GM18519 (cell line): ENCODE results near the gene TLE7.

Experiments
- ATAC-seq: cut with Tn5 transposase; IDR thresholded peaks from one replicate; pipeline ENCODE4 v1.9.1; 2021; ENCODE audit warnings: mild to moderate bottlenecking, moderate library complexity; ENCODE audit not compliant: unreplicated experiment, low FRiP score

TLE7 gene

DNA sequence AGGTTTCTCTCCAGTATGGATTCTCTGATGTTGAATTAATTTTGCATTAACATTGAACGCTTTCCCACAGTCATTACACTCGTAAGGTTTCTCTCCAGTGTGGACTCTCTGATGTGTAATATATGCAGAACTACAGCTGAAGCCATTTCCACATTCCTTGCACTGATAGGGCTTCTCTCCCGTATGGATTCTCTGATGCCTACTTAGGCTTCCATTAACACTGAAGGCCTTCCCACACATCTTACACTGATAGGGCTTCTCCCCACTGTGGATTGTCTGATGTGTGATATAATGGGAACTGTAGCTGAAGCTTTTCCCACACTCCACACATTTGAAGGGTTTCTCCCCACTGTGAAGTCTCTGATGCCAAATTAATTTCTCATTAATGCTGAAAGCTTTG lies 7.2 kb upstream of the TLE7 start:
- ATAC-seq = no peak

DNA sequence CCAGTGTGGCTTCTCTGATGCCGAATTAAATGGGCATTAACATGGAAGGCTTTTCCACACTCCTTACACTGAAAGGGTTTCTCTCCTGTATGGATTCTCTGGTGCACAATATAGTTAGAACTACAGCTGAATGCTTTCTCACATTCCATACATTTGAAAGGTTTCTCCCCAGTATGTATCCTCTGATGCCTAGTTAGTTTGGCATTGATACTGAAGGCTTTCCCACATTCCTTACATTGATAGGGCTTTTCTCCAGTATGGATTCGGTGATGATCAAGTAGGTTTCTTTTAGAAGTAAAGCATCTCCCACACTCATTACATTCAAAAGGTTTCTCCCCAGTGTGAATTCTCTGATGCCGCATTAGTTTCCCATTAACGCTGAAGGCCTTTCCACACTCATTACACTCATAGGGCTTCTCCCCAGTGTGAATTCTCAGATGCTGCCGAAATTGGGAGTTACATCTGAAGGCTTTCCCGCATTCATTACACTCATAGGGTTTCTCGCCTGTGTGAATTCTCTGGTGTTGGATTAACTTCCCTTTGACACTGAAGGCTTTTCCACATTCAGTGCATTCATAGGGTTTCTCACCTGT lies 6.5 kb upstream of the TLE7 start:
- ATAC-seq = no peak

DNA sequence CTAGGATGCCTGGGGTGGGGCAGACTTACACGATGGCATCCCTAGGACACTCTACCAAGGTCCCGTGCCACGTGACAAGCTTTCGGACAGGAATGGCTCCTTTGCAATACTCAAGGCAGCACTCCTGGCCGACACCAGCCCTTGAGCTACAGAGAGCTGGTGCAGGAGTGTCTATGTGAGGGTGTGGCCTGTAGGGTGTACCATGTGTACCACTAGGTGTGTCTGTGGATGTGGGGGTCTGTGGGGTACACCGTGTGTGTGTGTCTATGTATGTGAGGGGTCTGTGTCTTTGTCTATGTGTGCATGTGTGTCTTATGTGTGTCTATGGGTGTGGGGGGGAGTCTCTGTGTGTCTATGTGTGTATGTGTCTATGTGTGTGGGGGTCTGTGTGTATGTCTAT lies 1.9 kb upstream of the TLE7 start:
- no peak for ATAC-seq

DNA sequence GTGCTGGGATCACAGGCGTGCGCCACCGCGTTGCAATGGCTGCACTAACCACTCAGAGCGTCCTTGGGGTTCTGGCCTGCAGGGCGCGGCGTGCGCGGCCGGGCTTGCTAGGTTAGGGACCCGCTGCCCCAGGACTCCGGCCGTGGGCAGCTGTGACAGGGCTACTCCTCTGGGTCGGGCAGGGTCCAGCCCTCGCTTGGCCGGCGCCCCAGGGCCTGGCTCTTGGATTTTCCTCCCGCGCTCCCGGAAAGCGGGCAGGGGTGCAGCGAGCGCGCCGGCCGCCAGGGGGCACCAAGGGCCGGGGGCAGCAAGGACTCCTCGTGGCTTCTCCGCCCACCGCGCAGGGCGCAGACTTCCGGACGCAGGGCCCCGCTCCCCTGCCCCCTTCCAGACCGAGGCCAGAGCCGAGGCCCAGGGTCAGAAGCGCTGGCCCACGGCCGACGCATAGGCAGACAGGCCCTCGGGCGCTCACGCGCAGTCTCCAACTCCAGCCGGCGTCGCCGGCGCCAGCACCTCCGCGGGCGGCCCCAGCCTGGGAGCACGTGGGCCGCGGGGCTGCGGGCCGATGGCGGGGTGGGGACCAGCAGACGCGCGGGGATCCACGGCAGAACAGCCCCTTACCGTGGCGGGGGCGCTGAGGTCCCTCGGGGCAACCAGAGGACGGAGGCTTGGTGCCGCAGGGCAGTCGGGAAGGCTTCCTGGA lies 355 bp downstream of the TLE7 start:
- ATAC-seq = no peak

DNA sequence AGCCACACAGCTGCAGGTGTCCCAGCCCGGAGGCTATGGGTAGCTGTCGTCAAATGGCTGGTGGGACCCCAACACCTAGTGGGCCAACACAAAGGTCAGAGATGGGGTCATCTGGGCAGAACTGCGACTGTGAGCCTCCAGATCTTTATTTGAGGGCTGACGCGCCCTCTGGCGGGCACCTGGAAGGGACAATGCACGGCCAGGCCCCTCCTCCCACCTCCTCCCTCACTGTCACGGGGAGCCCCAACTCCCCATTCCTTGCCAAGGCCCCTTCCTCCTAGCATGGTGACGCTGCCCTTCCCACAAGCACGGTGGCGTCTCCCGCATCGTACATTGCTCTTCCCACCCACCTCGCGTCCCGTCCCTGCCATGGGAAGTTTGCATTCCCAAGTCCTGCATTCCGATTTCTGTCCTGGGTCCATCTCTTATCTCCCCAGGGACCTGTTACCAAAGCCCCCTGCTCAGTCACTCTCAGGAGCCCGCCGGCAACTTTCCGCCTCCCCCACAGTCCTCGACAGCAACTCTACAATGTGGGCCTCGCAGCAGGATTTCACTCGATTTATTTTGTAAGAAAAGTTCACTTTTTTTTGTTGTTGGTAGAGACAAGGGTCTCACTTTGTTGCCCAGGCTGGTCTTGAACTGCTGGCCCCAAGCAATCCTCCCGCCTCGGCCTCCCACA lies 1.0 kb downstream of the TLE7 start:
- no peak for ATAC-seq

DNA sequence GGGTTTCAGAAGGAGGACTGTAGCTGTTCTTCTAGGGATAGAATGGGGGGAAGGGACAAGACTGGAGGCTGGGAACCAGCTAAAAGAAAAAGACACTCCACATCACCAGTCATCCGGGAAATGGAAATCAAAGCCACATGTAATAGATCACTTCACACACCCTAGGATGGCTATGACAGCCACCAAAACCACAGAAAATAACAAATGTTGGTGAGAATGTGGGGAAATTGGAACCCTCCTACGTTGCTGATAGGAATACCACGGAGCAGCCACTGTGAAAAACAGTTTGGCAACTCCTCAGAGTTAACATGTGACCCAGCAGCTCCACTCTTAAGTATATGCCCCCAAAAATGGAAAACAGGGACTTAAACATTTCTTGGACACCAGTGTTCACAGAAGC lies 2.3 kb downstream of the TLE7 start:
- ATAC-seq = no peak

DNA sequence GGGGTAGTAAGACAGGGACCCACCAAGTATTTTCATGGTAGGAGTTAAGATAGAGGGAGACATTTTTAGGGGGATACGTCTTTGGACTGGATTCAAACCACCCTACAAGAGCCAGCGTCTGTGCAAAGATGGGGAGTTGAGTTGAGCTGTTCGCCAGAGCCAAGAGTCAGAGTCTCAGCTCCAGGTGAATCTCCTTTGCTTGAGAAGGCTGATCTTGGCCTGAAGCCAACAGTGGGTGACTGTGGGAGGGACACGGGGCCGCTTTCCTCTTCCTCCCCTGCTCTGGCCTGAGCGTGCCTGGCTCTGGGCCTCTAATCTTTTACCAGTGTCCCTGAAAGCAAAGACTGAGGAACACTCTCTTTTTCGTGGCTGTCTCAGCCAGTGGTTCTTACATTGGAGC lies 5.4 kb downstream of the TLE7 start:
- no peak for ATAC-seq

DNA sequence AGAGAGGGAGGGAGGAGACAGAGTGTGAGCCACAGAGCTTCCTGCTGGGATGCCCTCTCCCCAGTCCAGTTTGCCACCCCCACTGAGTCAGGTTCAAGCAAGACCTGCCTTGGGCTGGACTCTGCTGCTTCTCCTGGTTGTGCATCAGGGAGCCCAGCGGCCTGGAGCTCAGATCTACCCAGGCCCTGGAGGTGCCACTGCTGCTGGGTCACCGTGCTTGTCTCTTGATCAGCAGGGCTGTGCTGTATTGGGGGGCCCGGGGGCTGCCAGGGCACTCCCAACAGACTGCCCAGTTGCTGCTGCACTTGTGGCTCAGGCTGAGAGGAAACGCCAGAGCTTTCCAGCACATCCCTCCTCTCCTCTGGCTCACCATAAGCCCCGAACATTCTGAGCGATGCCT lies 8.9 kb downstream of the TLE7 start:
- no peak for ATAC-seq

DNA sequence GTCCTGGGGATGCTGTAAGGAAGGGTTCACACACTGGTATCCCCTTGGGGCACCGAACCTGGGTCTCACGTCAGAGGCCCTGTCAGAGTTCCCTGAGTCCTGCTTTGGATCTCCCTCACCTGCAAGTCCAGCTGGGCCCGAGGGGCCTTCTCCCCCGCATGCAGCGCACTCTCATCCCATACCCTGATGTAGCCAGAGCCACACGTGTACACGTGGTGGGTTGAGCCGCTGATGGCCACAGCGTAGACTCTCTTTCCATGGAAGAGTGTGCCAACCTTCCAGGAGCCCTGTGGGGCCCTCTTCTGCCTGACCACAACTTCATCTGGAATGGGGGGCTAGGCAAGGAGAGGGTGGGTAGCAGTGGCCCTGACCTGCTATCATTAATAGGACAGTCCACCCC lies 9.9 kb downstream of the TLE7 start:
- ATAC-seq = no peak

DNA sequence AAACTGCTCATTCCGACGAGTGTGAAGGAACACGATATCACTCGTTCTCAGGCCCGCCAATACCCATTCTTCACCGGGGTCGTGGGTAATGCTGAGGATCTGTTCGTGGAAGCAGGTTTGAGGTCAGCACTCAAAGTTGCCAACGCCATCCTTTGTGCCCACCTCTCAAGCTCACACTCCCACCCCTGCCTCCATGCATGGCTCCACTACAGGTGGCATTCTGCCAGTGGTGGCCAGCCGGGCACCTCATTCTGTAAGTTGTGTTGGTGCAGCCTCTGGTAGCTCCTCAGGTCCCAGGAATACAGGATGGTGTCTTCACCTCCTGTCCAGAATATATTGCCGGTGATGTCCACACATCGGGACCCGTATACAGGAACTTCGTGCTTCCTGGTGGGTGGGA lies 10.7 kb downstream of the TLE7 start:
- ATAC-seq = no peak

DNA sequence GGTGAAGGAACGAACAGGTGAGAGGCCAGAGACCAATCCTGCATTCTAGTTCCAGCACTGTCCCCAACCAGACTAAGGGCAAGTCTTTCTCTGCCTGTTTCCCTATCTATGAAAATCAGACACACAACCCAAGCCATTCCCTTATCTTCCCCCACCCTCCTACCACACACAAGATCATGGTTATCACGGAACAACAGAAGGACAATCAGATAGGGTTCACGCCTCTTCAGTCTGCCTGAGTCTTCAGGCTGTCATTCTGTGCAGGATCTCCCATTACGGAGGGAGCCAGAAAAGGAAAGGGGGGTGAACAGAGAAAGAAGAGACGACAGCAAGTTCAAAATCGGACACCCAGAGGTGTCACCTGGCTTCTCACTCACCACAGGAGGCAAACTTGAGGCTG lies 11.1 kb downstream of the TLE7 start:
- ATAC-seq = no peak

DNA sequence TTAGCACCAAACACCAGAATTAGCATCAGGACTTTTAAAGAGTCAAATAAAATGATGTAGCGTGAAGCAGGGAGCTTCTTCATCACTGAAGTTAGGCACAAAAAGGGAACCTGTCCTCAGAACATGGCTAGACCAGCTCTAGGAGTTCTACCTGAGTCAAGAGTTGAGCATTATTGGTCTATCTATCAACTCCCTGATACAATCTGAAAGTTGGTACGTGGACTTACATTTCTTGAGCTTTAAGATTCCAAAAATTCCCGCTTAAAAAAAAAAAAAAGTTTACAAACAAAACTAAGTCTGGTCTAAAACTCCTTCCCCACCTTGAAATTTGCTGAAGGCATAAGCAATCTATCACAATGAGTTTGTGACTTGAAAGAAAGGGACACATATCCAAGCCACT lies 12.3 kb downstream of the TLE7 start:
- no peak for ATAC-seq

DNA sequence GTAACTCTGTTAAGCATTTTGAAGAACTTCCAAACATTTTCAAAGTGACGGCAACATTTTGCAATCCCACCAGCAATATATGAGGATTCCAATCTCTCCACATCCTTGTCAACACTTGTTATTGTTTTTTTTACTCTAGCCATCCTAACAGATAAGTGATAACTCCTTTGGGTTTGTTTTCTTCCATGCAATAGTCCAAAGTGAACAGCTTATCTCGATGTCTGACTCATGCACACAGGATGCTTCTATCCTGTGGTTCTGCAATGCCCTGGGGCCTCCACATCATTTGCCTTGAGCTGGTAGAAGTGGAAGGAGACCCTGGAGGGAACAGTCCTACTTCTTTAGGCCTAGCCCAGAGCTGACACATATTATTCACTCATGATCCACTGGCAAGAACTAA lies 13.0 kb downstream of the TLE7 start:
- ATAC-seq = no peak

DNA sequence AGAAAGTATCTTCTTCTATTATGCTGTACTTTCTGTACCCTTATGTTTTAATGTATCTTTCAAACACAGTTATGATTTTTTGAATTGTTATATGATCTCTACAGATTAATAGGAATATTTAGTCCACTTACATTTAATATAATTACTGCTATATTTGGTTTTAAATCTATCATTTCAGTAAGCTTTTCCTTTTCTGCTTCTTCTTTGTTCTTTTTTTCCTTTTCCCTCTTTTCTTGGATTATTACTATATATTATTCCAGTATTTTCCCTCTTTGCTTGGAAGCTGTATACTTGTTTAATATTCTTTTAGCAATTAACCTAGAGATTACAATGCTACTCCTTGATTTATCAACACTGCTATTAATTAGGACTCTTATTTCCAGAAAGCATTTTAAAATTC lies 13.5 kb downstream of the TLE7 start:
- ATAC-seq = no peak

DNA sequence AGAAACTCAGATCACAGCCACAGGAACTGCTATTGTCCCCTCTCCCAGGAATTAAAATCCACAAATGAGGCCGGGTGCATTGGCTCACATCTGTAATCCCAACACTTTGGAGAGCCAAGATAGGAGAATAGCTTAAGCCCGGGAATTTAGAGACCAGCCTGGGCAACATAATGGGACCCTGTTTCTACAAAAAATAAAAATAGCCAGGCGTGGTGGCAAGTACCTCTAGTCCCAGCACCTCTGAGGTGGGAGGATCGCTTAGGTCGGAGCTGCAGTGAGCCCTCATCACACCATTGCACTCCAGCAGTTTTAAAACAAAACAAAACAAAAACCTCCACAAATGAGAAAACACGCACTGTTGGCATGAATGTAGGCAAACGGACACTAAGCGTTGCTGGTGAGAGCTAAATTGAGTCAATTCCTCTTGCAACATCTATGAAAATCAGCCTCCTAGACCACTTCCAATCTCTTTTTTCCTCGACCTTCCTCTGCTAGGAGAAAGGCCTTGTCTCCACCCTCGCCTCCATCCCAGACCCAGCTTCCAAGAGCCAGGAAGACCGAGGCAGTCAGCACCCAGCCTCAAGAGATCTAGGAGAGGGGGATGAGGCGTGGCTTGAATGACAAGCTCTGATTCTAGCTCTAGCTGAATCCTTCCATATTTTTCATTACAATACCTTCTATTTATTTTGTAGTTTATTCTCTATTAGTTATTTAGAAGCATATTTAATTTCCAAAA lies 14.8 kb downstream of the TLE7 start:
- ATAC-seq = no peak

DNA sequence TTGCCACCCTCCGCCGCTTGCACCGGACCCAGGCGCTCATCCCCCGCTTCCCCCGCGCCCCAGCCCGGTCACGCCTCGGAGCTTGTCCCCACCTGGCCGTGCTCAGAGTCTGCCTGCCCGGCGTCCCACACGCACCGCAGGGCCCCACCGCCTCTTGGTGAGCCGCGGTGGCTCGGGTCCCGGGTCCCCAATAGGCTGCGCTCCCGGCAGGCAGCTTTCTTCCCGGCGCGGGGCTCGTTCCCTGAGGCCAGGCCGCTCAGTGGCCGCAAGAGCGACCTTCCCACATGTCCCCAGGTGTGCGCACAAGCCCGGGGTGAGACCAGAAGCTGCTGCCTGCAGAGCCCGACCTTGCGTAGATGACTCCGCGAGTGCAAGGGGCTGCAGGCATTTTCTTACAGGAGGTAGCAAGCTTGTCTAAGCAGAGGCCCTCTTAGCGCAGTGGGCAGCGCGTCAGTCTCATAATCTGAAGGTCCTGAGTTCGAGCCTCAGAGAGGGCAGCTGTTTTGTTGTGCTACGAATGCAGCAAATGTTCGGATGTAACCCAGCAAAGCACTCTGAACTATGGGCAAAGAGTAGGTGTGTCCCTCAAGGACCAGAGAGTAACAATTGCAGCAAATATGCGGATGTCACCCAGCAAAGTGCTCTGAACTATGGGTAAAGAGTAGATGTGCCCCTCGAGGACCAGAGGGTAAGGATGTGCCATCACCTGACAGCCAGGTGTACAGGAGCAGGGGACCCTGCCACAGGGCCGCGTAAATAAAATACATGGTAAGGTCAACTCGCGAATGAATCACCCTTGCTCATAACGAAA lies 15.6 kb downstream of the TLE7 start:
- ATAC-seq = peak; percentile 68

DNA sequence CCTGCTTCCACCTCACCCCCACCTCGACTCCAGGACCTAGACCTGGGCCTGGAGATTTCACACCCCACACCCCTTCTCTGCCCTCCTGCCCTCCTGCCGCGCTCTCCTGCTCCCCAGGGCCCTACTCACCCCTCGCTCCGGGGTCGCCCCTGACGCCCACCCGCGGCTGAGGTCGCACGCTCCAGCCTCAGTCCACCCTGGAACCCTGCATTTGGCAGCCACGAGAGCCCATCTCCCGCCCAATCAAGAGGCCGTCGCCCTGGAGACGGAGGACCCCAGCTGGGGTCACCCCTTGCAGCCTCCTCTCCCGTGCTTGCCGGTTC lies 16.1 kb downstream of the TLE7 start:
- no peak for ATAC-seq

DNA sequence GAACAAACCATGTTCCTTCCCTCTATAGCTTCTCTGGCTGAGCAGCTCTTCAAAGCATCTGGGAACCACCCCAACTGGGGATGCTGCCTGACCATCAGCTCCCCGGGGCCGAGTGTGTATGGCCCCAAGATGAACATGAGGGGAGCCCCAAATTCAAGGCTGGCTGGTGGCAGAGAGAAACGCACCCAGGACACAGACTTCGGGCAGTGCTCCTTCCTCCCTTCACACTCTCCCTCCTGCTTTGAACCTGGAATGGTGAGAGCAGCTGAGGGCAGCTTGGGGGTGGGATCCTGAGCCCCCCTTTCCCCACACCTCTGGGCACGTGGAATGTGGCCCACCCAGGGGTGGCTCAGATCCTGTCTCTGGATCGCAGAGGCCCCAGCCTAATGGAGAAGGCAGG lies 17.2 kb downstream of the TLE7 start:
- ATAC-seq = no peak

DNA sequence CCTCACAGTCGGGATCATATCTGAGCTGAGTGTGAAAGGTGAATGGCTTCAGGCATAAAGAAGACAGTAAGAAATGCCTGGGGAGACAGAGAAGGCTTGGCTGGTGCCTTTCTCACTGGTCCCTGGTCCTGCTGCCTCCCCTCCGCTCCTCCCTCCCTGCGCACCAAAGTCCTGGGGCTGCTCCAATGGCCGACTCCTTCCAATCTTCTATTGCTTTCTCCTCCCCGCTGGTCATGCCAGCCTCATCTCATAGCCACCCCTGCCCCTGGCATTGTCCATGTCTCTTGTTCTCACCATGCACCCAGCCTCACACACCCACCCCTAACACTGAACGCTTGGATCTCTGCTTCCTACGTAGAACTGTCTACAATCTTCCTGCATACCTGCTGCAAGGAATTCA lies 18.0 kb downstream of the TLE7 start:
- no peak for ATAC-seq

DNA sequence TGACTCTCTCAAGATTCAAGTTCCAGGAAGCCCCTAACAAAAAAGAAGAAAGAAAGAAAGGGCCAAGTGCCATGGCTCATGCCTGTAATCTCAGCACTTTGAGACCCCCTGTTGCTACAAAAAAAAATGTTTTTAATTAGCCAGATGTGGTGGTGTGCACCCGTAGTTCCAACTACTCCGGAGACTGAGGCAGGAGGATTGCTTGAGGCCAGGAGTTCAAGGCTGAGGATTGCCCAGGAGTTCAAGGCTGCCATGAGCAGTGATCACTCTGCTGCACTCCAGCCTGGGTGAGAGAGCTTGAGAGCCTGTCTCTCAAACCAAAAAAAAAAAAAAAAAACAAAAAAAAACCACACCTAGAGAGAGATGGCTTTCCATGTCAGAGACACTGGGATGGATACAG lies 18.8 kb downstream of the TLE7 start:
- ATAC-seq = no peak

DNA sequence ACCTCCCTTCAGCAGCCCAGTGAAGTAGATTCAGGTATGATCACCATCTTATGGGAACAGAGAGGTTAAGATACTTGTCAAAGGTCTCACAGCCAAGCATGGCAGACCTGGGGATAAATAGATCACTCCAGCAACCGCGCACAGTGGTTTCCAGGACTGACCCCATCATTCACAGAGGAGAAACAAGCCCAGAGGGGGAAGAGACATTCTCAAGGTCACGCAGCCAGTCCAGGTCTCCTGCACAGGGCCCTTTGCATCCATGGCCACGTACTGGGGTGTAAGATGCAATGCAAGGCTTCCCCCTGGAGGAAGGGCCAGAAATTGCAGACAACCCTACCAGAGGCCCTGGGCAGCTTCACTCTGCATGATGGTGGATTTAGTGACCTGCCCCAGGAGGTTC lies 19.9 kb downstream of the TLE7 start:
- no peak for ATAC-seq
